Tibial nerve (tissue), 4 donors: ENCODE results near the gene NCS1. TPM values are rescaled to one million over a fixed set of nuclear protein-coding genes. Genes with fewer than 3 reads are reported as not detected.
A peak's percentile ranks its signal among the peaks of the same experiment; 100 is the strongest.

Experiments
- DNase-seq, 2 donors: peaks; one replicate each; pipeline ENCODE4 v3.0.0-alpha.2; 2019; ENCODE audit warnings: low spot score in 2 of 2
- H3K27ac ChIP-seq, 4 donors: fragments of 200-600 bp; sonication (generic) in 3 of 4; one replicate each; pipeline ENCODE4 v1.5.1; 2017 to 2019; ENCODE audit warnings: mild to moderate bottlenecking in 1 of 4
- H3K27me3 ChIP-seq, 2 donors: fragments of 200-600 bp; sonication (generic) in 1 of 2; one replicate each; pipeline versions ENCODE4 v1.5.1 to v1.6.0; 2017 to 2019
- H3K36me3 ChIP-seq, 3 donors: fragments of 200-600 bp; sonication (generic); one replicate each; pipeline ENCODE4 v1.5.1; 2018 to 2019
- H3K4me1 ChIP-seq, 4 donors: fragments of 200-600 bp; sonication (generic) in 3 of 4; one replicate each; pipeline ENCODE4 v1.5.1; 2017 to 2019
- H3K4me3 ChIP-seq, 4 donors: fragments of 200-600 bp; sonication (generic) in 3 of 4; one replicate each; pipeline ENCODE4 v1.5.1; 2017 to 2019; ENCODE audit warnings: mild to moderate bottlenecking in 1 of 4, moderate library complexity in 1 of 4
- H3K9me3 ChIP-seq, 4 donors: fragments of 200-600 bp; sonication (generic) in 3 of 4; one replicate each; pipeline ENCODE4 v1.5.1; 2017 to 2019
- CTCF ChIP-seq, 5 experiments: fragments of 200-600 bp in 3 of 5; fragments of 450-650 bp in 2 of 5; sonication (generic) in 3 of 5; IDR thresholded peaks; one replicate each; pipeline ENCODE4 v1.5.1; 2016 to 2019; ENCODE audit warnings: antibody characterized with exemption in 5 of 5, mild to moderate bottlenecking in 3 of 5, moderate library complexity in 2 of 5
- EP300 ChIP-seq, 2 donors: sonication (generic); formaldehyde crosslinking; IDR thresholded peaks; one replicate each; pipeline ENCODE4 v1.6.1; 2017; ENCODE audit warnings: antibody characterized with exemption in 2 of 2, mild to moderate bottlenecking in 1 of 2
- POLR2A ChIP-seq, 2 donors: fragments of 450-650 bp; IDR thresholded peaks; one replicate each; pipeline ENCODE4 v1.6.1; 2017; ENCODE audit warnings: antibody characterized with exemption in 2 of 2, mild to moderate bottlenecking in 2 of 2, moderate library complexity in 2 of 2
- WGBS, 2 donors: methylation state at CpG; one replicate each; pipeline ENCODE4 v1.1.5; 2018; 5-methylcytosine and 5-hydroxymethylcytosine counted together
- total RNA-seq, 4 donors: library from RNA; depleted of rRNA; stranded (reverse); fragments of >200 nt; gene quantifications; one replicate each; pipeline ENCODE4 v1.1.0, GENCODE V29; 2016

Gene NCS1
- total RNA-seq: 10 to 100 TPM in 2 of 4 donors, 1 to 10 TPM in 2; 5.7 to 10.7 (median 9.7) TPM

GRCh38 chr9:130172161-130172857 lies at the start of gene NCS1:
TSS of gene NCS1 (plus strand) at chr9:130172404. CDS start at chr9:130172664, 260 bp downstream.
- Histone ChIP-seq H3K36me3 (no peaks in the 10 kb centered on the region), H3K4me3 (peak within 1 kb of the TSS; percentile 45 to 79 (median 56)), H3K27me3 (no peaks in the 10 kb centered on the region), H3K4me1 (peaks cover 0 to 26% (median 12%) of the 10 kb centered on the region in 4 donors), H3K9me3 (no peaks in the 10 kb centered on the region), H3K27ac (peak within 1 kb of the TSS in 3 of 4 donors; percentile 32 to 77 (median 40))
- DNase-seq: peak; percentile 34 to 48
- WGBS, 2 donors: 0% methylated on average over 10 to 26 of the region's 101 CpGs
- no peak for TF ChIP-seq EP300 (IDR thresholded peaks at IDR 0.05)
- no peak for TF ChIP-seq POLR2A (IDR thresholded peaks at IDR 0.05)
- no peak for TF ChIP-seq CTCF (IDR thresholded peaks at IDR 0.05)

- Histone ChIP-seq H3K4me1 (peaks cover 0 to 16% (median 9%) of the 10 kb centered on the region in 4 donors), H3K9me3 (no peaks in the 10 kb centered on the region), H3K27ac (no peak overlapping the region), H3K36me3 (peaks cover 0 to 71% (median 2%) of the 10 kb centered on the region in 3 donors), H3K4me3 (no peak overlapping the region), H3K27me3 (no peaks in the 10 kb centered on the region)
- DNase-seq: no peak
- no peak for TF ChIP-seq EP300 (IDR thresholded peaks at IDR 0.05)
- no peak for TF ChIP-seq CTCF (IDR thresholded peaks at IDR 0.05)
- TF ChIP-seq POLR2A (IDR thresholded peaks at IDR 0.05): no peak
- WGBS, 2 donors: 73 to 88% methylated on average over 7 of the region's 7 CpGs
These were observed 49.7 kb upstream of the NCS1 start for GRCh38 chr9:130122456-130122855.

- H3K4me3 ChIP-seq: no peak overlapping the region
- no peak for DNase-seq
- 69 to 73% methylated on average over 7 of the region's 7 CpGs for WGBS, 2 donors
- no peaks in the 10 kb centered on the region for H3K27me3 ChIP-seq
- TF ChIP-seq CTCF (IDR thresholded peaks at IDR 0.05): no peak
- TF ChIP-seq POLR2A (IDR thresholded peaks at IDR 0.05): no peak
- TF ChIP-seq EP300 (IDR thresholded peaks at IDR 0.05): no peak
- no peaks in the 10 kb centered on the region for H3K9me3 ChIP-seq
- H3K27ac ChIP-seq: no peak overlapping the region
- peaks cover 0 to 15% (median 14%) of the 10 kb centered on the region in 4 donors for H3K4me1 ChIP-seq
- peaks cover 0 to 81% (median 3%) of the 10 kb centered on the region in 3 donors for H3K36me3 ChIP-seq
These were observed 47.9 kb upstream of the NCS1 start for GRCh38 chr9:130124085-130124860.

- no peak overlapping the region for H3K4me3 ChIP-seq
- peaks cover 0 to 21% (median 19%) of the 10 kb centered on the region in 4 donors for H3K4me1 ChIP-seq
- no peaks in the 10 kb centered on the region for H3K27me3 ChIP-seq
- H3K27ac ChIP-seq: peak overlapping the region in 1 of 4 donors; percentile 6
- H3K36me3 ChIP-seq: peaks cover 0 to 77% (median 3%) of the 10 kb centered on the region in 3 donors
- no peak for DNase-seq
- 76 to 81% methylated on average over 4 of the region's 4 CpGs for WGBS, 2 donors
- TF ChIP-seq CTCF (IDR thresholded peaks at IDR 0.05) (no peak), POLR2A (IDR thresholded peaks at IDR 0.05) (no peak), EP300 (IDR thresholded peaks at IDR 0.05) (no peak)
- H3K9me3 ChIP-seq: no peaks in the 10 kb centered on the region
These were observed 45.3 kb upstream of the NCS1 start for GRCh38 chr9:130126721-130127433.
